OCI-M2 (cell line): ENCODE measurements around the gene WDR59.
"Not testable (repeated sequence)": the region's sequence is repeated elsewhere in the genome, so short reads cannot be mapped to it uniquely, and the experiment has no call there.

Source experiments
- DNase-seq: peaks from one replicate; lab custom pipeline; 2025; ENCODE audit not compliant: unreplicated experiment; lab: John Stamatoyannopoulos, UW

WDR59 gene

DNA sequence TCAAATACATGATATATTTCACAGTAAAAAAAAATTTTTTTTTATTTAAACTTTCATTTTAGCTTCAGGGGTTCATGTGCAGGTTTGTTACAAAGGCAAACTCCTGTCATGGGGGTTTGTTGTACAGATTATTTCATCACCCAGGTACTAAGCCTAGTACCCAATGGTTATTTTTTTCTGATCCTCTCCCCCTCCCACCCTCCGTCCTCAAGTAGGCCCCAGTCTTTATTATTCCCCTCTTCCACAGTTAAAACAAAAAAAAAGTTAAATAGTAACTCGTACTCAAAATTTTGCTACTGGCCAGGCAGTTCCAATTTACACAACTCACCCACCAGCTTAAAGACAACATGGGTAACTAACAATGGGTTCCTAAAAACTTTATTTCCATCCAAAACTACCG lies 63.9 kb downstream of the WDR59 start:
- no peak for DNase-seq

- no peak for DNase-seq
Measured at GRCh38 chr16:74909665-74910064, 75.3 kb downstream of the WDR59 start.

DNA sequence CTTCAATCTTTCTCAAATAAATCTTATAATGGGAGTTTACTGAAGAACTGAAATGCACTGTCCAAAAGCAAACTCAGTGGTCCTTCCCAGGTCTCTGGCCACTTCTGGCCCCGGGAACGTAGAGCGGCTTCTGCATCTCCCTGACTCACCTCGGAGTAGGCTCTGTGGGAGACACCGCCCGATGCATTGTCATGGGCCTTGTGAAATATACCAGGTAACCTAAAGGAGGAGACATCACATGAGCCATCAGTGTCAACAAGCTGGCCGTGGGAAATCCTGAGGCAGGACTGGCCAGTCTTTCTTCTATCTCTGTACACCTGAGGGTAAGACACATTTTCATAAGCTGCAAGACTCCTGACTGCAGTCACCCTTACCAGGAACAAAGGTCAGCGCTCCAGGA lies 76.2 kb downstream of the WDR59 start:
- DNase-seq: not testable (repeated sequence)

DNA sequence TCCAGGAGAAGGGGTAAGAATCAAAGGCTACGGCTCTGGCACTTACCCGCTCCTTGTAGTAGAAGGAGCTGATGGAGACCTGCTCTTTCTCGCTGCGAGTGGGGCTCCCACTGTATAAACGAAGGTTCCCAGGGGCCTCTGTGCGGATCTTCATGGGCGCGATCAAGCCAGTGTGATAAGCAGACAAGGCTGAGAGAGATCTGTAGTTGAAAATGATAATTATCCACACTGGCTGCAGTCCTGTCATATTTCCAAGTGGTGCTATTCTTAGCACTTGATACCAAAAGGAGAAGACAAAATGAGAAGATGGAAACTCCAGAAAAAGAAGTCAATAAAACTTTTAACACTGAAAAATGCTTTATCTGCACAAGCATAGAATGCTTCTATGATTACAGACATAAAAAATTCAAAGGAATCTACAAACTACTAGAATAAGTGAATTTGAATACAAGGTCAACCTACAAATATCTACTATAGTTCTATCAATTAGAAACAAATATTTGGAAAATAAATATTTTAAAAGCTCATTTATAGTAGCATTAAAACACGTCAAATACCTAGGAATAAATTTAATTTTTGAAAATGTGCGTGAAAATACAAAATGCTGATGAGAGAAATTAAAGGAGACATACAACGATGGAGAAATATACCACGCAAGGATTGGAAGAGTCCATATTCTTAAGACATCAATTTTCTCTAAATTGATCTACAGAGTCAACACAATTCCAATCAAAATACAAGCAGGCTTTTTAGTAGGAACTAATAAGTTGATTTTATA lies 80.8 kb downstream of the WDR59 start:
- DNase-seq: no peak

DNA sequence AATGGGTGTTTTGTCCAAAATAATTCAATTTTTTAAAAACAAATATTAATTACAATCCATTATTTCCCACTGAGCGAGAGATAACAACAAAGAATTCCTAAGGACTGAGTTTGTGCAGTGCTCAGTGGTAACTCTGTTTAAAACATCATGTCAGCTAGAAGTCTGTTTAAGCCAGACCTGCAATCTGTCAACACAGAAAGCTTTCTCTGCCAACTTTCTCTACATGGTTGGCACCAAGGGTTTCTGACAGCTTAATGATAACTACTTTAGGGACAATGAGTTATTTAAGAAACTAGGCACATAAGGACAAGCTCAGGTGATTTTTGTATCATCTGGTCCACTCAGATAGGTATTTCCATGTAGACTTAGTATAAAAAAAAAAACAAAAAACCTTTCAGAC lies 81.8 kb downstream of the WDR59 start:
- no peak for DNase-seq

GRCh38 chr16:74902161-74902560 lies 82.8 kb downstream of the WDR59 start:
- DNase-seq: no peak

DNA sequence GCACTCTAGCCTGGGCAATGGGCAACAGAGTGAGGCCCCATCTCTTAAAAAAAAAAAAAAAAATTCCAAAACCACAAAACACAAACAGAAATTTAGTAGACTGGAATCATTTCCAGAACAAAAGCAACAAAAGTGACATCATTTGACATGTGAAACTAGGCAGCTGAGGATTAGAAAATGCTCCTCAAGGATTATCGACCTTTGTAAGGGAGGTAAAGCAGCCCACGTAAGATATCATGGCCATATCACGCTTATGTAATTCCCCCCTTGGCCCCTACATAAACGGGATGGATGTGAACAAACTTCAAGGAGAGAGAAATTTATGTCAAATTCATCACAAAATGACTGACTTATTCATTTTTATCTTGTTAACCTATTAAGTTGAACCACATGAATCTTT lies 83.3 kb downstream of the WDR59 start:
- no peak for DNase-seq

GRCh38 chr16:74899816-74900215 lies 85.1 kb downstream of the WDR59 start:
- DNase-seq: no peak

- DNase-seq: no peak
Measured at GRCh38 chr16:74898659-74899058, 86.3 kb downstream of the WDR59 start.

DNA sequence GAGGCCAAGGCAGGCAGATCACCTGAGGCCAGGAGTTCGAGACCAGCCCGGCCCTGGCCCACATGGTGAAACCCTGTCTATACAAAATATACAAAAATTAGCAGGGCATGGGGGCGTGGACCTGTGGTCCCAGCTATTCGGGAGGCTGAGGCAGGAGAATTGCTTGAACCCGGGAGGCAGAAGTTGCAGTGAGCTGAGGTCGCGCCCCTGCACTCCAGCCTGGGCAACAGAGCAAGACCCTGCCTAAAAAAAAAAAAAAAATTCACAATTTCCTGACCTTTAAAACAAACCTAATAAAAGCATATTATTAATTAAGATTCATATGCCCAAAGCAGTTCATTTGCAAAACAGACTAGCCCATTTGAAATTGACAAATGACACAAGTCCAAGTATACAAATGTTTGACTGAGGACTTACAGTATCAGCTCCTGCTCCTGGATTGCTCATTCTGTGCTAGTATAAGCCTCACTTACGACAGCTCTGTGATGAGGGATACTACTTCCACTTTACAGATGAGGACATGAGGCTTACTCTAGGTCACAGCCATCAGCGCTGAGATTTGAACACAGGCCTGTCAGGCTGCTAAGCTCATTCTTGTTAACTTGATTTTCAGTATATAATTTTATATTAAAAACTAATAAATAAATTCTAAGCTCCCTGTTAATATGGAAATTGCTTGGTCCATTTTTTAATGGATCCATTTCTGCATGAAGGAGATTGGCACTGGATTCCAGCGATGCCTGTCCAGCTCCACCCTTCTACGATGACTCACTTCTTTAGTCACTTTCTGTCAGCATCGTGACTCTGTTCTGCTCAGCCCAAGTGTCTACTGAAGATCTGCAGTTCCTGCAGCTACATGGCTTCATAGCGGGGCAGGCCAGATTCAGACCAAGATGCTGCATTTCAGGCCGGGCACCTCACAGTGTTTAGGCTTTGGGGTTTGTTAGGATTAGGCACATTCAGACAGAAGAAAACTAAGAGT lies 88.2 kb downstream of the WDR59 start:
- no peak for DNase-seq

DNA sequence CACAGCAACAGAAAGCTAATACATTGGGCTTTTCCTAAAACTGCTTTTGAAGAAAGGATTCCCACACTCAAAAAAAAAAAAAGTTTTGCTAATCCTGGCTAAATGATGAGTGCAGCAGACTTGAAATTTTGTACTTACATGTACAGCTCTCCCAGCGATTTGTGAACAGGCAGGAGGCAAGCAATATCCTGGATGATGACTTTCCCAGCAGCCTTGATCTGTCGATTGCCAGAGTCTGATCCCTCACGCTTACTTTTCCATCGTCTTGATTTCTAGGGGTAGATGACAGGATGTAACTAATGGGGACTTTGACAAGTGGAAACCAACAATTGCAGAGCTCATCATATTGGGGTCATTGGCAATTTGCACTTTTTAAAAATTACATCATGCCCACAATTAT lies 91.4 kb downstream of the WDR59 start:
- DNase-seq: no peak

- DNase-seq: no peak
Measured at GRCh38 chr16:74892574-74893461, 92.1 kb downstream of the WDR59 start.

GRCh38 chr16:74888888-74889287 lies 96.0 kb downstream of the WDR59 start:
- no peak for DNase-seq

DNA sequence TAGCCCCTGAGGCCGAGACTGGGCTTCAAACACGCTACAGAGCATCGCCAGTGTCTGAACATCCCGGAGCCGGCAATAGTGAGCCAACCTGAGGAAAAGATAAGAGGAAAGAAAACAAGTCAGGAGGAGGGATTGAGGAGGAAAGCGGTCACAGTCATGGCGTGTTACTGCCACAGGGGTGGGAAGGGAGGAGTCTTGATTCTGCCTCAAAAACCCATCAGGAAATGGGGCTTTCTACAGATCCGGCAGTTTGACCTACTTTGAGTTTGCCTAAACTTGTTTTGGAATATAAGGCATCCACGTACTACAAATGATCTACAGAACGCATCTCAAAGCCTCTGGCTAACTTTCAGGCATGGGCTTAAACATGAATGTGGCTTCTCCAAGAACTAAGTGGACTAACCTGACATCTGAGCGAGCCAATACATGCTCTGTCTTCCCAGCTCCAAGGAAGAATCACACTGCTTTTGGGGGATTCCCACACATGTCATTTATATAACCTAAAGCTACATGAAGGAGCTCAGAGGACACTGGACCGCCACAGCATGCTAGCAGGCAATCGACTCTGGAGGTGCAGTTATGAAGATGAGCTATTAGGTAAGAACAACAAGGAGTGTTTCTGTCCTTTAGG lies 96.6 kb downstream of the WDR59 start:
- DNase-seq: no peak

DNA sequence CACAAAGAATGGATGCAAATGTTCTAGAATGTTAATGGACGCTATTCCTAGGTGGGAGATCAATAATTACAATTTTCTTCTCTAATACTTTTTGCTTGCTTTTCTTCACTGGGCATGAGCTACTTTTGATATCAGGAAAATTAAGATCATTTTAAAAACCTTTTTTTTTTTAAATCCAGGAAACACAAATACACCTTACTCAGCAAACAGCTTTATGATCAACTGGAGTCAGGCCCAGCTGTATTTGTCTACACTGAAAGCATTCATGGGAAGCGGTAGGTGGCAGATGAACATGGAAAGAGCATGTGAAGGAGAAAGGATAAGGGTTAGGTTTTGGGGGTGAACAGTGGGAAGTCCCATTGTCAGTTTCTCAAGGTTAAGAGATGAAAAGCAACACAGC lies 97.8 kb downstream of the WDR59 start:
- no peak for DNase-seq

DNA sequence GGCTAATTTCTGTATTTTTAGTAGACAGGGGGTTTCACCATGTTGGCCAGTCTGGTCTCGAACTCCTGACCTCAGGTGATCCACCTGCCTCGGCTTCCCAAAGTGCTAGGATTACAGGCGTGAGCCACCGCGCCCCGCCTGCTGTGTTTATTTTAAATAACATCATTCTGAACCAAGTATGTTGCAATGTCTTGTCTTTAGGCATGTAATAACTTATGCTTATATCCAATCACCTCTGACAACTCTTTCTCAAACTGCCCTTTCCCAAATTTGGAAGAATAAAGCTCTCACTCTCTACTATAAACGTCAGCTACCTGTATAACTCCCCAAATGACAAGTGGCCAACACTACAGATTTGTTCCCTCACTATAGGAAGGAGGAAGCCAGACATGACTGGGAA lies 107.2 kb downstream of the WDR59 start:
- no peak for DNase-seq

DNA sequence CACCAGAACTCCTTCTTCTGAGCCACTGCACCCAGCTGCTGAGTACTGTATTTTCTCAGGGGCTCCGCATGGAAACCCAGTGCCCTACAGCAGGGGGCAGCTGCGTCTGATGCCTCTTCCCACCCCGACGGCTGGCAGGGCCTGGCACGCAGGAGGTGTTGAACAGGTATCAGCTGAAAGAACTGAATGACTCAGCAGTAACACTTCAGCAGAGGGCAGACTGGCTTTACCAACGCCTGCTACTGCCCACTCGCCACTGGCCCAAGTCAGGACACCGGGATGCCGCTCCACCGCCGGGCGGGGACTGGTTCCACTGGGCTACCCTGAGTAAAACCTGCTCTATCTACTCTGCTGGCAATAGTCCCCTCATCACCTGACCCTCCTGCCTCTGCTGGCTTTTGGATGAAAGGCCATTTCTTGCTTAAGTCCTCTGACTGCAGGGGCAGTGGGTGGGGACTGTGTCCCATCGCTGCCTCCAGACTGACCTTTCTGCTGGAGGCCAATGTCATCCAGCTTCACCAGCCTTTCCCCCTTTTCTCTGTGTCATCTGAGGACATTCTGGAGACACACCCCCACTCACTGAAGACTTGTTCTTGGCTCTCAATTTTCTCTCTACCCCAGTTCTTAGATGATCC lies 109.9 kb downstream of the WDR59 start:
- DNase-seq: no peak

DNA sequence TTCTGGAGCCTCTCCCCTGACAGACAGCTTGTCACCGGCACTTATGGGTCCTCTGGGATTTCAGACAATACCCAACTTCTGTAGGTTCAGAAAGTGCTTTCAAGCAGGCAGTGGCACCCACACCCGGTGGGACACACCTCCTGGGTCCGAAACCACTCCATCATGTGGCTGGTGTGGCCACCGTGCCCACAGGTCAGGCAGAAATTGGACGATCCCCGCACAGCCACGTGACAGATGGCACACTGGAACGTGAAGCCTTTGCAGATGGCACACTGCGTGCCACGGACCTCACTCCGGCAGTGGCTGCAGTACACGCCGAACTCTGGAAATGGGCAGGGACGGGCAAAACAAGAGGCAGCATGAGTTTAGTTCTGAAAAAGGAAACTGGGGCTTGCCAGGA lies 110.8 kb downstream of the WDR59 start:
- DNase-seq: no peak

GRCh38 chr16:74872302-74872701 lies 112.6 kb downstream of the WDR59 start:
- DNase-seq: no peak

DNA sequence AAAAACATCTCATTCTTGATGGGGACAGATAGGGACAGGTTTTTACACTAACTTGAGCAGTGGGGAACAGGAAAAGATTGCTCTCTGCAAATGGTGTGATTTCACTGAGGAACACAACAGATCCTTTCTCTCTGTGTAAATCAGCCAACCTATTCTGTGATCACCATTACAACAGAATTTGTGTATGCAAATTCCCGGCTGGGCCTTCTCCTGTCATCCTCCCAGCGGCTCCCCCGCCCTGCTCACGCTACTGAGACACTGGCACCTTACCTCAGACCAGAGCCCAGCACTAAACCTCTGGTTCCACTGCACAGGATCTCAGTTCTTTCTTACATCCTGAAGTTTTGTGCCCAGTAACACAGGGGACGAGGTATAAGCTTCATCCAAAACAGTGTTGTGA lies 113.3 kb downstream of the WDR59 start:
- DNase-seq: no peak
